GM06990 (cell line): Measurements from ENCODE around the gene HOXC9.
A peak's percentile ranks its signal among the peaks of the same experiment; 100 is the strongest.

Experiments used
- DNase-seq: peaks from one replicate; pipeline ENCODE4 v3.0.0-alpha.2; 2011; ENCODE audit not compliant: insufficient read length; ENCODE audit errors: extremely low read depth
- H3K27me3 ChIP-seq: replicated peaks from 2 replicates; pipeline ENCODE4 v1.6.0; 2011; ENCODE audit warnings: low read length; ENCODE audit not compliant: control insufficient read depth, insufficient read depth
- H3K36me3 ChIP-seq: 2 replicates; pipeline ENCODE4 v1.5.1; 2011; ENCODE audit warnings: low read length; ENCODE audit not compliant: control insufficient read depth, insufficient read depth
- H3K4me3 ChIP-seq: replicated peaks from 2 replicates; pipeline ENCODE4 v1.5.1; 2011; ENCODE audit warnings: low read depth, mild to moderate bottlenecking, control low read depth, low read length
- CTCF ChIP-seq: IDR thresholded peaks from 2 replicates; pipeline ENCODE4 v1.5.1; 2011; ENCODE audit warnings: low read length, control low read depth, mild to moderate bottlenecking, inconsistent platforms; ENCODE audit not compliant: insufficient read depth, poor library complexity, severe bottlenecking

HOXC9 gene

DNA sequence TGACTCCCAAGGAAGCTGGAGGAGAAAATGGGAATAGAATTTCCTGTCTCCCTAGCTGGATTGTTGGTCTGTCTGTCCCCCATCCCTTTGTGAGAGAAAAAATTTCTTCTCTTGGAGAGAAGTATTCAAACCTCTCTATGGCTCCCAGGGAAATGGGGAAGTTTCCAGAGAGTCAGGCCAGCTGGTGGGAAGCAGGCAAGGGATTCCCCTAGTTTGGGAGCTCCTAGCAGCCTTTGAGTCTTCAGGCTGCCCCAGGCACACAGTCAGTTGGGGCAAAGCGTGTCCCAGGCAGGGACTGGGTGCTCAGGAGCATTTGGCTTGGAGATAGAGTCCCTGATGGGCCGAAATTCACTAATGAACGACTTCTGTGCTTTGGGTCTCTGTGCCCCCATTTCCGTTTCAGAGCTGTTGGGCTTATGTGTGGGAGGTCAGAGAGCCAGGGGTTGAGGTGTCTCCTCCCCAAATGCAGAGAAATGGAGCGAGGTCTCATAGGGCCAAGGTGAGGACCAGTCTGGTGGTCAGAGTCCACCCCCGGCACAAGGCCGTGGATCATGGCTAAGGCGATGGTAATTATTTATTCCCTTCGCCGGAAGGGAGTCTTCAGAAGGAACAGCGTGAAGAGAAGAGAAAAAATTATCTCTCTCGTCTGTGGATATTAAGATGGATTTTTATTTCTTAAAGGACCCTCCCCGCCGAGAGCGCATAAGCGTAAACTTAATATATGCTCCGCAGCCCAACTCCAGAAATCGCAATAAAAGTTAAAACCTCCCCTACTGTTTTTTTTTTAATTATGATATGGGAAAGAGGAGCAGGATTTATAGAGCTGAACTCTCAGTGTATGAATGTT lies 6.6 kb upstream of the HOXC9 start:
- DNase-seq: no peak
- Histone ChIP-seq H3K4me3 (no peak overlapping the region), H3K27me3 (peaks cover 11% of the 10 kb centered on the region), H3K36me3 (no peaks in the 10 kb centered on the region)
- no peak for TF ChIP-seq CTCF

- TF ChIP-seq CTCF: no peak
- Histone ChIP-seq H3K36me3 (no peaks in the 10 kb centered on the region), H3K27me3 (peaks cover 11% of the 10 kb centered on the region), H3K4me3 (no peak overlapping the region)
- DNase-seq: no peak
Observed at GRCh38 chr12:53994009-53994263, 6.0 kb upstream of the HOXC9 start.

DNA sequence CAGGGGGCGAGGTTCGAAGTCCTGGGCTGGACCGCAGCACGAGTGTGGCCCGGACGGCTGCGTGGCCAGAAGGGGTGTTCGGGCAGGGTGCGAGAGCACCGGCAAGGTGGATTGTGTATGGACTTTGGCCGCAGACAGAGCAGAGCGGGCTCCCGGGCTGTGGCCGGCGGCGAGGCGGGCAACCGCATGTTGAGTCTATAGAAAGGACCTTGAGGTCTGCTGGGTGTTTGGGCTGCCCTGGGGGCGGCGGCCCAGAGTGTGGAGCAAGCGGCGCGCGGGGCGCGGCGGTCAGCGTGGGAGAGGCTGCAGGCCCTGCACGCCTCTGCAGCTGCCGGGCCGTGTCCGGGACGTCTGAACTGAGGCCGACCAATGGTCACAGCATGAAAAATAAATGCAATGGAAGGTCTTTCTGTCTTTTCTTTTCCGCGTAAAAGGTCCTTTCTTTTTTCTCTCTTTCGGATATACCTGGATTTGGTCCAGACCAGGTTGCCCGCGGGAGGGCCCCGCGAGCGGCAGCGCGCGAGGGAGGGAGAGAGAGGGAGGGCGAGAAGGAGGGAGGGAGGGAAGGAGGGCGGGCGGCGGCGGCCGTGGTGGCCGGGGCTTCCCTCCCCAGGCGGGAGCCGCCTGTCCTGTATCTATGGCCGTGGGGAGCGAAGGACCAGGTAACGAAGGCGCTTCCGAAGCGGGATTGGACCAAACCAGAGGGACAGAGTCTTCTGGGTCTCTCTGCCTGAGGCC lies 5.5 kb upstream of the HOXC9 start:
- Histone ChIP-seq H3K27me3 (peaks cover 11% of the 10 kb centered on the region), H3K36me3 (no peaks in the 10 kb centered on the region), H3K4me3 (no peak overlapping the region)
- no peak for TF ChIP-seq CTCF
- DNase-seq: no peak

GRCh38 chr12:53995002-53995377 lies 5.0 kb upstream of the HOXC9 start:
- Histone ChIP-seq H3K27me3 (peaks cover 11% of the 10 kb centered on the region), H3K4me3 (peak overlapping the region; percentile 58), H3K36me3 (no peaks in the 10 kb centered on the region)
- DNase-seq: no peak
- TF ChIP-seq CTCF: no peak

- H3K36me3 ChIP-seq: no peaks in the 10 kb centered on the region
- no peak for TF ChIP-seq CTCF
- H3K4me3 ChIP-seq: peak overlapping the region; percentile 58
- H3K27me3 ChIP-seq: peaks cover 9% of the 10 kb centered on the region
- no peak for DNase-seq
Observed at GRCh38 chr12:53995378-53996239, 4.4 kb upstream of the HOXC9 start.
